Smooth muscle cell (in vitro differentiated cells): ENCODE results near the gene CD180. TPM values are rescaled to one million over a fixed set of nuclear protein-coding genes. Genes with fewer than 3 reads are reported as not detected.

ENCODE experiments used
- DNase-seq: peaks from one replicate; lab custom pipeline; 2025; ENCODE audit not compliant: unreplicated experiment; lab: John Stamatoyannopoulos, UW
- H2AFZ ChIP-seq: fragments of 200-600 bp; sonication (generic); 2 replicates; pipeline ENCODE4 v1.6.0; 2016; ENCODE audit warnings: antibody characterized with exemption, low read depth, mild to moderate bottlenecking
- H3F3A ChIP-seq: fragments of 200-600 bp; sonication (generic); 2 replicates; pipeline ENCODE4 v1.6.0; 2017; ENCODE audit warnings: antibody characterized with exemption, low read depth
- H3K27ac ChIP-seq: fragments of 200-600 bp; sonication (generic); 2 replicates; pipeline ENCODE4 v1.5.1; 2016; ENCODE audit warnings: low read depth, mild to moderate bottlenecking
- H3K27me3 ChIP-seq: fragments of 200-600 bp; sonication (generic); 2 replicates; pipeline ENCODE4 v1.6.1; 2016; ENCODE audit warnings: low read depth, mild to moderate bottlenecking
- H3K36me3 ChIP-seq: fragments of 200-600 bp; sonication (generic); 2 replicates; pipeline ENCODE4 v1.5.1; 2016; ENCODE audit warnings: low read depth
- H3K4me1 ChIP-seq: fragments of 200-600 bp; sonication (generic); 2 replicates; pipeline ENCODE4 v1.5.1; 2016; ENCODE audit warnings: low read depth
- H3K4me2 ChIP-seq: fragments of 200-600 bp; sonication (generic); 2 replicates; pipeline ENCODE4 v1.6.0; 2016; ENCODE audit warnings: mild to moderate bottlenecking
- H3K4me3 ChIP-seq: fragments of 200-600 bp; sonication (generic); 2 replicates; pipeline ENCODE4 v1.5.1; 2016; ENCODE audit warnings: mild to moderate bottlenecking
- H3K79me2 ChIP-seq: fragments of 200-600 bp; sonication (generic); 2 replicates; pipeline ENCODE4 v1.6.0; 2016; ENCODE audit warnings: low read depth, mild to moderate bottlenecking
- H3K9ac ChIP-seq: fragments of 200-600 bp; sonication (generic); 2 replicates; pipeline ENCODE4 v1.6.0; 2016; ENCODE audit warnings: low read depth
- H3K9me3 ChIP-seq: fragments of 200-600 bp; sonication (generic); replicated peaks from 2 replicates; pipeline ENCODE4 v1.5.1; 2016; ENCODE audit warnings: low read depth
- H4K20me1 ChIP-seq: fragments of 200-600 bp; sonication (generic); 2 replicates; pipeline ENCODE4 v1.6.0; 2016; ENCODE audit warnings: low read depth
- CTCF ChIP-seq: fragments of 200-600 bp; sonication (generic); IDR thresholded peaks from 2 replicates; pipeline ENCODE4 v1.5.1; 2017; ENCODE audit warnings: borderline replicate concordance, mild to moderate bottlenecking, antibody characterized with exemption; ENCODE audit not compliant: insufficient read depth, poor library complexity, severe bottlenecking
- WGBS: methylation state at CpG from one replicate; pipeline ENCODE4 v1.1.7; 2016; ENCODE audit warnings: low lambda C conversion rate; 5-methylcytosine and 5-hydroxymethylcytosine counted together
- polyA plus RNA-seq: library from polyadenylated mRNA; unstranded; fragments of >200 nt; fragmentation: Nextera tagmentation; extraction: Ambion mirVana; gene quantifications from 2 replicates; pipeline ENCODE4 v1.2.1, GENCODE V29; 2016
- total RNA-seq: library from RNA; depleted of rRNA; stranded (reverse); fragments of >200 nt; gene quantifications from 2 replicates; pipeline ENCODE4 v1.2.3, GENCODE V29; 2014

The CD180 gene
- total and polyA plus RNA-seq, 2 experiments from 2014 or later, result not detected

DNA sequence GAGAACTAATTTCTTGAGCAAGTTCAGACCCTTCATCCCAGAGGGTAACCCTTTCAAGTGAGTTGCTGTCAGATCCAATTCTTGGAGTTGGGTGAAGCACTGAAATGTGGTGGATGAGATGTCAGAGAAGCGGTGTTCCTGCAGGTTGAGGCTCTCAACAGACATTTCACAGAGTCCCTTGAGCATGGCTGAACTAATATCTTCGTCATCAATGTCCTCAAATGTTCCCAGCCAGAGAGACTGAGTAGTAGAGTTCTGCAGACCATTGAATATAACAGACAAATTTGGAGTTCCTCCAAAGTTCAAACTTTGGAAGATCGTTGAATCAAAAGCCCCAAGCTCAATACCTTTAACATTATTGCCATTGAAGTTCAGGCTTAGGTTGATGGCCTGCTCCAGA, 12.7 kb downstream of the CD180 start:
- no peaks in the 10 kb centered on the region for H3K79me2 ChIP-seq
- no peak overlapping the region for H3K27ac ChIP-seq
- H3K9me3 ChIP-seq, result no peaks in the 10 kb centered on the region
- WGBS, result 96% methylated on average over 3 of the region's 3 CpGs
- no peaks in the 10 kb centered on the region for H4K20me1 ChIP-seq
- no peak for TF ChIP-seq CTCF
- peaks cover 7% of the 10 kb centered on the region for H3K4me1 ChIP-seq
- no peak overlapping the region for H3K9ac ChIP-seq
- H3K36me3 ChIP-seq, result no peaks in the 10 kb centered on the region
- DNase-seq, result no peak
- H3K4me2 ChIP-seq, result no peak overlapping the region
- H2AFZ ChIP-seq, result no peak overlapping the region
- peaks cover 5% of the 10 kb centered on the region for H3F3A ChIP-seq
- H3K27me3 ChIP-seq, result no peaks in the 10 kb centered on the region
- no peak overlapping the region for H3K4me3 ChIP-seq

GRCh38 chr5:67182301-67182790, 14.3 kb downstream of the CD180 start:
- Histone ChIP-seq H3K9me3 (no peaks in the 10 kb centered on the region), H3K79me2 (no peaks in the 10 kb centered on the region), H3K4me3 (no peak overlapping the region), H3K9ac (no peak overlapping the region), H3K4me1 (peaks cover 7% of the 10 kb centered on the region), H3F3A (peaks cover 5% of the 10 kb centered on the region), H3K4me2 (peak overlapping the region; percentile 49), H3K27me3 (no peaks in the 10 kb centered on the region), H4K20me1 (no peaks in the 10 kb centered on the region), H3K36me3 (no peaks in the 10 kb centered on the region), H3K27ac (peak overlapping the region; percentile 62), H2AFZ (peak overlapping the region; percentile 68)
- TF ChIP-seq CTCF, result no peak
- DNase-seq, result peak; percentile 21
- 6% methylated on average over 6 of the region's 6 CpGs for WGBS

GRCh38 chr5:67181648-67182221, 14.9 kb downstream of the CD180 start:
- Histone ChIP-seq H4K20me1 (no peaks in the 10 kb centered on the region), H2AFZ (peak overlapping the region; percentile 68), H3K36me3 (no peaks in the 10 kb centered on the region), H3F3A (peaks cover 5% of the 10 kb centered on the region), H3K9me3 (no peaks in the 10 kb centered on the region), H3K9ac (no peak overlapping the region), H3K4me2 (peak overlapping the region; percentile 49), H3K4me1 (peaks cover 7% of the 10 kb centered on the region), H3K79me2 (no peaks in the 10 kb centered on the region), H3K27ac (peak overlapping the region; percentile 62), H3K27me3 (no peaks in the 10 kb centered on the region), H3K4me3 (no peak overlapping the region)
- 54% methylated on average over 5 of the region's 5 CpGs for WGBS
- no peak for TF ChIP-seq CTCF
- DNase-seq, result no peak
